OCI-LY3 (cell line): ENCODE data around the gene GPC3.

Experiments used
- H2AFZ ChIP-seq: fragments of 200-600, 300-600 bp; shearing (Covaris generic); 2 replicates; pipeline ENCODE4 v1.6.0; 2014; ENCODE audit warnings: antibody characterized with exemption, low read depth, low read length
- H3K27ac ChIP-seq: fragments of 200-600, 300-600 bp; sonication (generic); 2 replicates; pipeline ENCODE4 v1.5.1; 2014; ENCODE audit warnings: mild to moderate bottlenecking, low read length, moderate library complexity, mixed read lengths
- H3K27me3 ChIP-seq: fragments of 200-600, 300-600 bp; sonication (generic); 2 replicates; pipeline ENCODE4 v1.6.1; 2014; ENCODE audit warnings: low read depth, low read length, mixed read lengths
- H3K36me3 ChIP-seq: fragments of 200-600, 300-600 bp; sonication (generic); replicated peaks from 2 replicates; pipeline ENCODE3; 2014; ENCODE audit warnings: low read depth, low read length, mixed read lengths
- H3K4me1 ChIP-seq: fragments of 300-600, 200-600 bp; sonication (generic); 2 replicates; pipeline ENCODE4 v1.6.1; 2014; ENCODE audit warnings: low read length, mixed read lengths
- H3K4me2 ChIP-seq: fragments of 200-600, 300-600 bp; sonication (generic); 2 replicates; pipeline ENCODE4 v1.6.1; 2014; ENCODE audit warnings: low read length, mixed read lengths
- H3K4me3 ChIP-seq: fragments of 300-600, 200-600 bp; sonication (generic); 2 replicates; pipeline ENCODE4 v1.5.1; 2014; ENCODE audit warnings: antibody characterized with exemption, mild to moderate bottlenecking, low read length, moderate library complexity
- H3K79me2 ChIP-seq: fragments of 300-600, 200-600 bp; shearing (Covaris generic); 2 replicates; pipeline ENCODE4 v1.6.1; 2014; ENCODE audit warnings: mild to moderate bottlenecking, low read length, mixed read lengths
- H3K9ac ChIP-seq: fragments of 300-600, 200-600 bp; shearing (Covaris generic); 2 replicates; pipeline ENCODE4 v1.6.0; 2014; ENCODE audit warnings: mild to moderate bottlenecking, low read length, moderate library complexity
- H3K9me3 ChIP-seq: fragments of 200-600, 300-600 bp; shearing (Covaris generic); 2 replicates; pipeline ENCODE4 v1.6.1; 2014; ENCODE audit warnings: low read length, mixed read lengths; ENCODE audit not compliant: insufficient read depth
- H4K20me1 ChIP-seq: fragments of 200-600, 300-600 bp; sonication (generic); 2 replicates; pipeline ENCODE4 v1.6.1; 2016; ENCODE audit warnings: low read length, mixed read lengths; ENCODE audit not compliant: insufficient read depth
- EZH2phosphoT487 ChIP-seq: fragments of 200-600 bp; shearing (Covaris generic); IDR thresholded peaks from 2 replicates; pipeline ENCODE4 v1.6.1; 2018; ENCODE audit warnings: antibody characterized with exemption, mixed run types, low read depth
- TF ChIP-seq, protein P1 (sequence below): fragments of 200-600, 300-600 bp; sonication (generic); IDR thresholded peaks from 2 replicates; pipeline ENCODE4 v1.5.1; 2014; ENCODE audit warnings: antibody characterized with exemption, low read length, low read depth

The GPC3 gene

DNA sequence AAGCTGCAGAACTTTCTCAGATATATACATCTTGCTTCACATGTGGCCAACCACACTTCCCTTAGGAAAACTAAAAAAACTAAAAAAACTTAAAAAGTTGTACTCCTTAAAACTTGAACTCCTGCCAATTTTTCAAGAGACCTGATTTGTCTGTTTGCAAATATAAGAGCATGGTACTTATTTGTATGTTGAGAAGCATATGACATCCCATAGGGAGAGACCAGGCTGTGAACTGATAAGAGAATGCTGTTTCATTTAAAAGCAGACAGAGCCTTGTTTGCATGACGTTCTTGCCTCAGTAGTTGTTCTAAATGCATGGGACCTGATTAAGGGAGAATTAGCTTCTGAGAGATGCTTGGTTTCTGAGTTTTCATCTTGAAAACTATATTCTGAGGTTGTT is 169.9 kb downstream of the GPC3 start:
- Histone ChIP-seq H2AFZ (no peak overlapping the region), H3K4me2 (no peak overlapping the region), H3K36me3 (no peaks in the 10 kb centered on the region), H3K9me3 (no peaks in the 10 kb centered on the region), H3K4me3 (no peak overlapping the region), H3K4me1 (no peaks in the 10 kb centered on the region), H4K20me1 (no peaks in the 10 kb centered on the region), H3K27me3 (no peaks in the 10 kb centered on the region), H3K27ac (no peak overlapping the region), H3K79me2 (no peaks in the 10 kb centered on the region), H3K9ac (no peak overlapping the region)
- TF ChIP-seq EZH2phosphoT487 = no peak
- TF ChIP-seq, protein P1, sequence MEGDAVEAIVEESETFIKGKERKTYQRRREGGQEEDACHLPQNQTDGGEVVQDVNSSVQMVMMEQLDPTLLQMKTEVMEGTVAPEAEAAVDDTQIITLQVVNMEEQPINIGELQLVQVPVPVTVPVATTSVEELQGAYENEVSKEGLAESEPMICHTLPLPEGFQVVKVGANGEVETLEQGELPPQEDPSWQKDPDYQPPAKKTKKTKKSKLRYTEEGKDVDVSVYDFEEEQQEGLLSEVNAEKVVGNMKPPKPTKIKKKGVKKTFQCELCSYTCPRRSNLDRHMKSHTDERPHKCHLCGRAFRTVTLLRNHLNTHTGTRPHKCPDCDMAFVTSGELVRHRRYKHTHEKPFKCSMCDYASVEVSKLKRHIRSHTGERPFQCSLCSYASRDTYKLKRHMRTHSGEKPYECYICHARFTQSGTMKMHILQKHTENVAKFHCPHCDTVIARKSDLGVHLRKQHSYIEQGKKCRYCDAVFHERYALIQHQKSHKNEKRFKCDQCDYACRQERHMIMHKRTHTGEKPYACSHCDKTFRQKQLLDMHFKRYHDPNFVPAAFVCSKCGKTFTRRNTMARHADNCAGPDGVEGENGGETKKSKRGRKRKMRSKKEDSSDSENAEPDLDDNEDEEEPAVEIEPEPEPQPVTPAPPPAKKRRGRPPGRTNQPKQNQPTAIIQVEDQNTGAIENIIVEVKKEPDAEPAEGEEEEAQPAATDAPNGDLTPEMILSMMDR = no peak

DNA sequence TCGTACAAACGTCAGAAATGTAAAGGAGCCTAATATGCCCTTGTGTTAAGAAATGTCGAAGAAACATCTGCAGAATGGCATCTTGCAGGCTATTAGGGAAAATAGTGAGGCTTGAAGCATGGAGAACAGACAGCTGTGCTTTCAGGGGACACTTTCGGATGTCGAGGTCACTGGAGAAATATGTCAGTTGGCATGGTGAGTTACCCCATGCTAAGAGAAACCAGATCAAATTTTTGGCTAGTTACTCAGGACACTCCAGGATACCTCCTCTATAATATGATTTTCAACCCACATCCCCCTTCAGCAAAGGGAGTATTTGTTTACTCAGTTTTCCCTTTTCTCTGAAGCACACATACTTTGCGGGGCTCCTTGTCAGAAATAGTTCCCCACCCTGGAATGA is 171.4 kb downstream of the GPC3 start:
- Histone ChIP-seq H4K20me1 (no peaks in the 10 kb centered on the region), H3K36me3 (no peaks in the 10 kb centered on the region), H3K4me1 (no peaks in the 10 kb centered on the region), H3K4me2 (no peak overlapping the region), H3K9me3 (no peaks in the 10 kb centered on the region), H3K27ac (no peak overlapping the region), H2AFZ (no peak overlapping the region), H3K9ac (no peak overlapping the region), H3K4me3 (no peak overlapping the region), H3K27me3 (no peaks in the 10 kb centered on the region), H3K79me2 (no peaks in the 10 kb centered on the region)
- TF ChIP-seq, protein P1 = no peak
- no peak for TF ChIP-seq EZH2phosphoT487

DNA sequence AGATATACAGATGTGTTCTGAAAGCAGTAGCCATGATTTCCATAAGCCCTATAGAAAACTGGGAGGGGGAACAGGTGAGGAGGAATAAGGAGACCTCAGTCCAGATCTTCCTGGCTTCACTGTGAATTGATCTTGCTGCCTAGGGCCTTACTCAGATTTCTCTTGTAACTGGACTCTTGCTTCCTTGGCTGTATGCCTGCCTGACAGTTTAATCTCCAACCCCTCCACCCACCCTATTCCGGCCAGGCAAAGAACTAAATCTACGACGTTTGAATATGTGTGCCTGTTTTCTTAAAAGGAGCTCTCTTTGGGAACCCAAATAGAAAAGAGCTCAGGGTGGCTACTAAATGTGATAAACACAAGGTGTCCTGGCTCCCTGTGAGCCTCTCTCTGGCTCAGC is 173.0 kb downstream of the GPC3 start:
- H3K4me2 ChIP-seq = no peak overlapping the region
- no peak overlapping the region for H2AFZ ChIP-seq
- H3K79me2 ChIP-seq = no peaks in the 10 kb centered on the region
- no peaks in the 10 kb centered on the region for H4K20me1 ChIP-seq
- no peaks in the 10 kb centered on the region for H3K27me3 ChIP-seq
- no peak overlapping the region for H3K9ac ChIP-seq
- H3K36me3 ChIP-seq = no peaks in the 10 kb centered on the region
- no peak overlapping the region for H3K27ac ChIP-seq
- no peaks in the 10 kb centered on the region for H3K4me1 ChIP-seq
- no peaks in the 10 kb centered on the region for H3K9me3 ChIP-seq
- TF ChIP-seq, protein P1 = no peak
- no peak for TF ChIP-seq EZH2phosphoT487
- H3K4me3 ChIP-seq = no peak overlapping the region

DNA sequence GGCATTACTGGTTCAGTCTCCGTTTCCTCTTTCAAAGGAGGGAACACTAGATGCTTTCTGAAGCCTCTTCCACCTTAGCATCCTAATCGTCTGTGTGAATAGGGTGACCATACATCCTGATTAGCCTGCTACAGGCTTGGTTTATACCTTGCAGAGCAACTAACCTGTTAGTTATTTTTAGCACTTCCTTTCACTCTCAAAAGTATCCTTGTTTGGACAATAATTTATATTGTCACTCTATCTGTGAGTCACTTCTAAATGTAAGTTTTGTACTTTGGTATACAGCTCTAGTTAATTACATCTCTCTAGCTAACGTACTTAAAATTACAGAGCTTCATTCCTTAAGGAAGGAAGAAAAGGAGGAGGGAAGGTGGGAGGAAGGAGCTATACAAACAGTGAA is 174.5 kb downstream of the GPC3 start:
- H4K20me1 ChIP-seq = no peaks in the 10 kb centered on the region
- H2AFZ ChIP-seq = no peak overlapping the region
- no peaks in the 10 kb centered on the region for H3K9me3 ChIP-seq
- TF ChIP-seq, protein P1 = no peak
- TF ChIP-seq EZH2phosphoT487 = no peak
- H3K4me1 ChIP-seq = no peaks in the 10 kb centered on the region
- H3K79me2 ChIP-seq = no peaks in the 10 kb centered on the region
- H3K36me3 ChIP-seq = no peaks in the 10 kb centered on the region
- no peaks in the 10 kb centered on the region for H3K27me3 ChIP-seq
- no peak overlapping the region for H3K4me3 ChIP-seq
- H3K9ac ChIP-seq = no peak overlapping the region
- no peak overlapping the region for H3K27ac ChIP-seq
- H3K4me2 ChIP-seq = no peak overlapping the region
